Astrocyte of the spinal cord (primary cell): ENCODE measurements around the gene APBA3.

Source experiments
- DNase-seq: peaks from one replicate; pipeline ENCODE4 v3.0.0; 2011; ENCODE audit warnings: low read depth, low spot score
- H3K4me3 ChIP-seq: 2 replicates; pipeline ENCODE4 v1.5.1; 2011; ENCODE audit warnings: low read depth, mild to moderate bottlenecking, low read length, moderate library complexity
- in situ Hi-C: cut with HindIII; loops from 2 replicates; pipeline ENCODE4 v1.10.0; 2017; ENCODE audit warnings: low sequenced_read_pairs
- TF ChIP-seq, protein P1 (sequence below): IDR thresholded peaks from 2 replicates; pipeline ENCODE4 v1.5.1; 2012; ENCODE audit warnings: low read depth, mild to moderate bottlenecking, low read length, inconsistent platforms

APBA3 gene

DNA sequence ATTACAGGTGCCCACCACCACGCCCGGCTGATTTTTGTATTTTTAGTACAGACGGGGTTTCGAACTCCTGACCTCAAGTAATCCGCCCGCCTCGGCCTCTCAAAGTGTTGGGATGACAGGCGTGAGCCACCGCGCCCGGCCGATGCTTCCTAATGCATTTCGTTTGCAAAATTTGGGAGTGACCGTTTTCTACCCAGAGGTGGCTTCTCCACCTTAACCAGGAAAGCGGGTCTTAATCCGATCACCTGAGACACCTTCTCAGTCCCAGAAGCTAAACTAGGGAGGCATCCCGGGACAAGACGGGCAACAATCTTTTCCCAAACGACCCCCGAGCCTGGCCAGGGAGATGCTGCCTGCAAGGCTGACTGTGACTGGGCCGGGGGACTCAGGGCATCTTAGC is 39.5 kb upstream of the APBA3 start:
- in situ Hi-C loops, result no loop called here
- TF ChIP-seq, protein P1, sequence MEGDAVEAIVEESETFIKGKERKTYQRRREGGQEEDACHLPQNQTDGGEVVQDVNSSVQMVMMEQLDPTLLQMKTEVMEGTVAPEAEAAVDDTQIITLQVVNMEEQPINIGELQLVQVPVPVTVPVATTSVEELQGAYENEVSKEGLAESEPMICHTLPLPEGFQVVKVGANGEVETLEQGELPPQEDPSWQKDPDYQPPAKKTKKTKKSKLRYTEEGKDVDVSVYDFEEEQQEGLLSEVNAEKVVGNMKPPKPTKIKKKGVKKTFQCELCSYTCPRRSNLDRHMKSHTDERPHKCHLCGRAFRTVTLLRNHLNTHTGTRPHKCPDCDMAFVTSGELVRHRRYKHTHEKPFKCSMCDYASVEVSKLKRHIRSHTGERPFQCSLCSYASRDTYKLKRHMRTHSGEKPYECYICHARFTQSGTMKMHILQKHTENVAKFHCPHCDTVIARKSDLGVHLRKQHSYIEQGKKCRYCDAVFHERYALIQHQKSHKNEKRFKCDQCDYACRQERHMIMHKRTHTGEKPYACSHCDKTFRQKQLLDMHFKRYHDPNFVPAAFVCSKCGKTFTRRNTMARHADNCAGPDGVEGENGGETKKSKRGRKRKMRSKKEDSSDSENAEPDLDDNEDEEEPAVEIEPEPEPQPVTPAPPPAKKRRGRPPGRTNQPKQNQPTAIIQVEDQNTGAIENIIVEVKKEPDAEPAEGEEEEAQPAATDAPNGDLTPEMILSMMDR, result no peak
- H3K4me3 ChIP-seq, result no peak overlapping the region
- DNase-seq, result no peak

DNA sequence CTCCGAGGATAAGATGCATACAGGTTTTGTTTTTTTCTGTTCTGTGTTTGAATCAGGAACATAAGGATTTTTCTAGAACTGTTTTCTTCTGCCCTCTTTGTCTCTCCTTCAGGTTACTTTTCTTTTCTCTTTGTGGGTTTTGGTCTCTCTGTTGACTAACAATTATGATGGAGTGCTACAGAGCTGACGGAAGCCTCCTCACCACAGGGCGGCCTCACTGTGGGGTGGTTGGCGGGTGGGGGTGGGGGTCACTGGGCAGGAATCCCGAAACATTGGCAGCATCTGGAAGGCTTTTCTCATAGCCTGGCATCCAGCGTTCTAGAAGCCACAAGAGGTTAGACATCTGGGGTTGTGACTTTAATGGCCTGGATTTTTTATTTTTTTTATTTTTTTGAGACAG is 36.6 kb upstream of the APBA3 start:
- H3K4me3 ChIP-seq, result no peak overlapping the region
- in situ Hi-C loops, result no loop called here
- no peak for DNase-seq
- TF ChIP-seq, protein P1, result no peak

DNA sequence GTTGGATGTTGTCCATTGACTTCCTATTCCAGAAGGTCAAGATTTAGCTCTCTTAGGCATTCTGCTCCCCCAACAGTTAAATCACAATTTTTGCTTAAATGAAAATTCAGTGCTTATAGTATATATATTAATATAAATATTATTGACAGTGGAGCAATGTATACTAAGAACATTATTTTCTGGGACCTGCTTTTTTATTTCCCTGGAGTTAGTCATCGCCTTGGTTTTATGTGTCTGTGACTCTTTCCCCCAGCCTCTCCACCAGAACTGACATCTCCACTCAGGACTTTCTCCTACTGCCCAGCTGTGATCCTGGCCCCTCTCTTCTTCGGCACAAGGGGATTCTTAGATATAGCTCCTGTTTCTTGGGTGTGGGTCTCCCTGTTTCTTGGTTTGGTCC is 34.9 kb upstream of the APBA3 start:
- TF ChIP-seq, protein P1, result no peak
- no peak overlapping the region for H3K4me3 ChIP-seq
- no peak for DNase-seq
- in situ Hi-C loops, result no loop called here

DNA sequence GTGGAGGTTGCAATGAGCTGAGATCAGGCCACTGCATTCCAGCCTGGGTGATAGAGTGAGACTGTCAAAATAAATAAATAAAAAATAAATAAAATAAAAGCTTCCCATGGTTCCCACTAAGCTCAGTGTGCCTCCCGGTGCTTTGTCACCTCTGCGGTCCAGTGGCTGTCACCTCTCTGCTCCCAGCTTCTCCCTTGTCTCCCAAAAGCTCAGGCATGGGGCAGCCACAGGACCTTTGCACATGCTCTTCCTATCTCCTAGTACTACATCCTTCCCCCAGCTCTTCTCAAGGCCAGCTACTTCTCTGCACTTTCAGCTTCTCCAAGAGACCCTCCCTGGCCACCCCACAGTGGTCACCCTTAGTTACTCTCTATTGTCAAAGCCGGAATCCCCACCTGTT is 32.3 kb upstream of the APBA3 start:
- TF ChIP-seq, protein P1, result no peak
- in situ Hi-C loops, result no loop called here
- DNase-seq, result no peak
- H3K4me3 ChIP-seq, result no peak overlapping the region

DNA sequence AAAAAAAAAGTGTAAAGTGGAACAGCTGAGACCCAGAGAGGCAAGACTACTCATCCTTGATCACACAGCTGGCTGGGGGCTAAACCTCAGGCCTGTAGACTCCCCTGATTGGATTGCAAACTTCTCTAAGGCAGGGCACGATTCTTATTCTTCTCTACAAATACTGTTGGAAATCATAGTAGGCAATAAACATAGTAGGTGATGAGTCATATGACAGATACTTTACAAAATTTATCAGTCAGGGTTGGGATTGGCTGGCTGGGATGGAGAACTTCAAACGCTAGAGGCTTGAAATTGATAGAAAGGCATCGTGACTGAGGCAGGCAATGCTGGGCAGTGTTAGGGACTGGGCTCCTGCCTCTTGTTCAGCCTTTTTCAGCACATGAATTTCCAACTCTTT is 30.6 kb upstream of the APBA3 start:
- TF ChIP-seq, protein P1, result no peak
- no peak overlapping the region for H3K4me3 ChIP-seq
- in situ Hi-C loops, result no loop called here
- no peak for DNase-seq

DNA sequence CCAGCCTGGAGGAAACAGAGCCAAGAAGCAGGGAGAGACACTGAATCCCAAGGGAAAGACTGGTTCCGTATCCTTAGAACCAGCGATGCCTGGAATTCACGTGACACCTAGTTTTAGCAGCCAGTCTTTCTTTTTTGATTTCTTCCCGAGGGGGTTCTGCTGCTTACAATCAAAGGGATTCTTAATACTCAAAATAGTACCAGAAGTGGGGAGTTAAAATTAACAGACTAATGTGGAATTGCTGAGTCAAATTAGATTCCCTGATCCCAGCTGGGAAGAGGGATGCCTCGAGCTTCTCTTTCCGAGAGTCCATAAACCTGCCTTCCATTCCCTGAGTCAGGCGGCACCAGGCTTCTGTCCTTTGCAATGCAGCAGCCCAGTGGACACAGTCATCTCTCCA is 29.4 kb upstream of the APBA3 start:
- H3K4me3 ChIP-seq, result no peak overlapping the region
- in situ Hi-C loops, result no loop called here
- DNase-seq, result no peak
- TF ChIP-seq, protein P1, result no peak

DNA sequence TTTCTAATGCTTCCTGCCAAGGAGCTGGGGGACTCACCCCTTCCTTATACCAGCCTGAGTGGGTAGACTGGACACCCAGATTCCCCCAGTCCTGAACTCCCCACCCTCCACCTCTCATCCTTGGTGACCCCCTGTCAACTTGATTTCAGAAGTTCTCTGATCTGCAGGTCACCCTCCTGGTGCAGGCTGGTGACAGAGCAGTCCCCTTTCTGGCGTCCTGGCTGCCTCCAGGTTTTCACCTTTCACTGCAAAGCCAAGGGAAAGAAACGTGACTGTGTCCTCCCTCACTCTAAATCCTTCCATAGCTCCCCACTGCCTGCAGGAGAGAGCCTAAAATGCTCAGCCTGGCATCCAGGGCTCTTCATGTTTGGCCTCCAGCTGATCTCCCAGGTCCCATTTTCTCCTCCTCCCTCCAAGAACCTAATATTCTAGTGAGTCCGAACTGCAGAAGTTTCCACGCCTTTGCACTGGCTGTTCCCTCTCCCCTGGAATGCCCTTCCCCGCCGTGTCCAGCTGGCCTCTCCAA is 28.8 kb upstream of the APBA3 start:
- no peak for DNase-seq
- TF ChIP-seq, protein P1, result no peak
- in situ Hi-C loops, result no loop called here
- no peak overlapping the region for H3K4me3 ChIP-seq
